Stimulated activated naive CD8-positive, alpha-beta T cell treated with anti-CD3 and anti-CD28 coated beads, Interleukin-15, Interleukin-2, amounts not matched to agents 100 ng/mL and 50 ng/mL, for 24 hours (primary cell): ENCODE measurements around the gene BRSK2.

Experiments used
- H3K27ac Mint-ChIP-seq: one replicate; pipeline ENCODE4 v1.8.0; 2021; ENCODE audit warnings: mild to moderate bottlenecking, mixed read lengths
- H3K27me3 Mint-ChIP-seq: one replicate; pipeline ENCODE4 v1.8.0; 2021; ENCODE audit warnings: mixed read lengths
- H3K36me3 Mint-ChIP-seq: one replicate; pipeline ENCODE4 v1.8.0; 2021; ENCODE audit warnings: low read depth, mixed read lengths
- H3K4me1 Mint-ChIP-seq: one replicate; pipeline ENCODE4 v1.8.0; 2021; ENCODE audit warnings: low read depth, mixed read lengths
- H3K4me3 Mint-ChIP-seq: one replicate; pipeline ENCODE4 v1.8.0; 2021; ENCODE audit warnings: mild to moderate bottlenecking, mixed read lengths
- H3K9me3 Mint-ChIP-seq: one replicate; pipeline ENCODE4 v1.8.0; 2021; ENCODE audit warnings: mixed read lengths

The BRSK2 gene

GRCh38 chr11:1469911-1470680, 80.4 kb downstream of the BRSK2 start:
- Mint-ChIP-seq H3K36me3 (peaks cover 13% of the 10 kb centered on the region), H3K4me3 (no peak overlapping the region), H3K27ac (no peak overlapping the region), H3K27me3 (no peaks in the 10 kb centered on the region), H3K4me1 (no peaks in the 10 kb centered on the region), H3K9me3 (no peaks in the 10 kb centered on the region)

- no peaks in the 10 kb centered on the region for H3K9me3 Mint-ChIP-seq
- no peak overlapping the region for H3K27ac Mint-ChIP-seq
- no peak overlapping the region for H3K4me3 Mint-ChIP-seq
- H3K27me3 Mint-ChIP-seq, result no peaks in the 10 kb centered on the region
- H3K4me1 Mint-ChIP-seq, result no peaks in the 10 kb centered on the region
- H3K36me3 Mint-ChIP-seq, result peaks cover 13% of the 10 kb centered on the region
These were observed 81.2 kb downstream of the BRSK2 start for GRCh38 chr11:1470681-1471611.

GRCh38 chr11:1471736-1472135, 82.0 kb downstream of the BRSK2 start:
- H3K4me1 Mint-ChIP-seq, result no peaks in the 10 kb centered on the region
- no peaks in the 10 kb centered on the region for H3K27me3 Mint-ChIP-seq
- H3K9me3 Mint-ChIP-seq, result no peaks in the 10 kb centered on the region
- H3K36me3 Mint-ChIP-seq, result peaks cover 13% of the 10 kb centered on the region
- no peak overlapping the region for H3K4me3 Mint-ChIP-seq
- H3K27ac Mint-ChIP-seq, result no peak overlapping the region

- Mint-ChIP-seq H3K36me3 (peaks cover 15% of the 10 kb centered on the region), H3K27me3 (no peaks in the 10 kb centered on the region), H3K9me3 (no peaks in the 10 kb centered on the region), H3K27ac (no peak overlapping the region), H3K4me1 (no peaks in the 10 kb centered on the region), H3K4me3 (no peak overlapping the region)
These were observed 82.7 kb downstream of the BRSK2 start for GRCh38 chr11:1472180-1473005.

- H3K4me3 Mint-ChIP-seq, result no peak overlapping the region
- no peaks in the 10 kb centered on the region for H3K9me3 Mint-ChIP-seq
- no peak overlapping the region for H3K27ac Mint-ChIP-seq
- H3K27me3 Mint-ChIP-seq, result no peaks in the 10 kb centered on the region
- H3K4me1 Mint-ChIP-seq, result no peaks in the 10 kb centered on the region
- H3K36me3 Mint-ChIP-seq, result peaks cover 21% of the 10 kb centered on the region
These were observed 83.4 kb downstream of the BRSK2 start for GRCh38 chr11:1473011-1473628.

GRCh38 chr11:1473786-1474185, 84.1 kb downstream of the BRSK2 start:
- Mint-ChIP-seq H3K4me1 (no peaks in the 10 kb centered on the region), H3K9me3 (no peaks in the 10 kb centered on the region), H3K36me3 (peaks cover 21% of the 10 kb centered on the region), H3K4me3 (no peak overlapping the region), H3K27me3 (no peaks in the 10 kb centered on the region), H3K27ac (no peak overlapping the region)

GRCh38 chr11:1475841-1476240, 86.1 kb downstream of the BRSK2 start:
- H3K36me3 Mint-ChIP-seq, result peaks cover 21% of the 10 kb centered on the region
- no peak overlapping the region for H3K27ac Mint-ChIP-seq
- no peaks in the 10 kb centered on the region for H3K4me1 Mint-ChIP-seq
- H3K9me3 Mint-ChIP-seq, result no peaks in the 10 kb centered on the region
- H3K27me3 Mint-ChIP-seq, result no peaks in the 10 kb centered on the region
- no peak overlapping the region for H3K4me3 Mint-ChIP-seq

- Mint-ChIP-seq H3K4me3 (no peak overlapping the region), H3K9me3 (no peaks in the 10 kb centered on the region), H3K27me3 (no peaks in the 10 kb centered on the region), H3K4me1 (no peaks in the 10 kb centered on the region), H3K27ac (no peak overlapping the region), H3K36me3 (peaks cover 21% of the 10 kb centered on the region)
These were observed 87.4 kb downstream of the BRSK2 start for GRCh38 chr11:1476940-1477736.

- Mint-ChIP-seq H3K27ac (no peak overlapping the region), H3K27me3 (no peaks in the 10 kb centered on the region), H3K36me3 (peaks cover 21% of the 10 kb centered on the region), H3K9me3 (no peaks in the 10 kb centered on the region), H3K4me3 (no peak overlapping the region), H3K4me1 (no peaks in the 10 kb centered on the region)
These were observed 88.3 kb downstream of the BRSK2 start for GRCh38 chr11:1478011-1478410.

- Mint-ChIP-seq H3K27ac (no peak overlapping the region), H3K36me3 (peaks cover 21% of the 10 kb centered on the region), H3K9me3 (no peaks in the 10 kb centered on the region), H3K4me1 (no peaks in the 10 kb centered on the region), H3K4me3 (no peak overlapping the region), H3K27me3 (no peaks in the 10 kb centered on the region)
These were observed 88.8 kb downstream of the BRSK2 start for GRCh38 chr11:1478544-1478943.

GRCh38 chr11:1479006-1479677, 89.4 kb downstream of the BRSK2 start:
- H3K27ac Mint-ChIP-seq, result no peak overlapping the region
- H3K4me1 Mint-ChIP-seq, result no peaks in the 10 kb centered on the region
- no peaks in the 10 kb centered on the region for H3K27me3 Mint-ChIP-seq
- no peak overlapping the region for H3K4me3 Mint-ChIP-seq
- peaks cover 17% of the 10 kb centered on the region for H3K36me3 Mint-ChIP-seq
- no peaks in the 10 kb centered on the region for H3K9me3 Mint-ChIP-seq

GRCh38 chr11:1479678-1480118, 90.0 kb downstream of the BRSK2 start:
- no peaks in the 10 kb centered on the region for H3K9me3 Mint-ChIP-seq
- H3K4me1 Mint-ChIP-seq, result no peaks in the 10 kb centered on the region
- peaks cover 11% of the 10 kb centered on the region for H3K36me3 Mint-ChIP-seq
- no peak overlapping the region for H3K27ac Mint-ChIP-seq
- H3K4me3 Mint-ChIP-seq, result no peak overlapping the region
- H3K27me3 Mint-ChIP-seq, result no peaks in the 10 kb centered on the region

GRCh38 chr11:1480191-1480554, 90.4 kb downstream of the BRSK2 start:
- Mint-ChIP-seq H3K4me1 (peaks cover 3% of the 10 kb centered on the region), H3K4me3 (no peak overlapping the region), H3K27me3 (no peaks in the 10 kb centered on the region), H3K27ac (no peak overlapping the region), H3K36me3 (peaks cover 8% of the 10 kb centered on the region), H3K9me3 (no peaks in the 10 kb centered on the region)
